Dedifferentiated amniotic fluid mesenchymal stem cell (primary cell): ENCODE data around the gene FRMD4B.
A peak's percentile ranks its signal among the peaks of the same experiment; 100 is the strongest.
"Not testable (repeated sequence)": the region's sequence is repeated elsewhere in the genome, so short reads cannot be mapped to it uniquely, and the experiment has no call there.

Experiments
- DNase-seq: peaks from one replicate; pipeline ENCODE4 v3.0.0-alpha.2; 2016; ENCODE audit errors: extremely low spot score

The FRMD4B gene

GRCh38 chr3:69322512-69322911, 63.4 kb downstream of the FRMD4B start:
- not testable (repeated sequence) for DNase-seq

- DNase-seq: no peak
Observed at GRCh38 chr3:69322158-69322509, 63.8 kb downstream of the FRMD4B start.

DNA sequence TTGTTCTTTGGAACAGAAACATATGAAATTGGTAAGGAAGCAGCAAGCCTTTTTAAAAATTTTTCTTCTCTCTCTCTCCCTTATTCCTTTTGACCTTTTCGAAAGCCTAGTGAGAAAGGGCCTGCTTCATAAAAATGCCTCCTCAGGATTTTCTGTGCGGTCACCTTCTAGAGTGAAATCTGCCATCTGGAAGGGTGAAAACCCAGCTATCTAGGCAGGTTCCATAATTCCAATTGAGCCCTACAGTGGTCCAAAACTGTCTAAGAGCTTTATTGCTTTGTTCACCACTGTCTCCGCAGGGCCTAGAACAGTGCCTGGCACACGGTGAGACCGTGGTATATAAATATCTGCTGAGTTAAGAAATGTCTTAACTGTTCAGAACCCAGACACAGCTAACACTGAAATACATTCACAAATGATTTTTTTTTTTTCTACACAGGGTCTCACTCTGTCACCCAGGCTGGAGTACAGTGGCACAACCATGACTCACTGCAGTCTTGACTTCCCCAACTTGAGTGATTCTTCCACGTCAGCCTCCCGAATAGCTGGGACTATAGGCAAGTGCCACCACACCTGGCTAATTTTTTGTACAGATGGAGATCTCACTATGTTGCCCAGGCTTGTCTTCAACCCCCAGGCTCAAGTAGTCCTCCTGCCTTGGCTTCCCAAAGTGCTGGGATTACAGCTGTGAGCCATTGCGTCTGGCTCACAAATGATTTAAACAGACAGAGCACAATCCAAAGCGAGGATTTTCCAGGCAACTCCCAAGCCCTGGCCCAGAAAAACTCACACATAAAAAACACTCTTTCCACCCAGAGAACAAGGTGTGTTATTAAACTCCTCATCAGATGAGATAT, 64.4 kb downstream of the FRMD4B start:
- DNase-seq: no peak

GRCh38 chr3:69320871-69321271, 65.0 kb downstream of the FRMD4B start:
- no peak for DNase-seq

DNA sequence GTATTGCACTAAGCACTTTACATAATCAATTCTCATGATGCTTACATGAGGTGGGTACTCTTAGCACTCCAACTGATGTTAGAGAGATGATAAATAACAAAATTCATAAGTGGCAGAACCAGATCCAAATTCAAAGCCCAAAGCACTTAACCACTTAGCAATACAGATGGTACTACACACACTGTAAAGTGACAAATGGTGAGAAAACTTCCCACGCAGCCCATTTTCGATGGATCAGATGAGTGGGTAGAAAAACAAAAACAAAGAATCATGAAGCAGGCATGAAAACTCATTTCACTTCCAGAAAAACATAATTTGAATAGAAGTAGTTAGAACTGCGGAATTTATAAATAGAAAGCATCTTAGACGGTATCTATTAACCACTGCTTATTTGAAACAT, 66.2 kb downstream of the FRMD4B start:
- DNase-seq: no peak

DNA sequence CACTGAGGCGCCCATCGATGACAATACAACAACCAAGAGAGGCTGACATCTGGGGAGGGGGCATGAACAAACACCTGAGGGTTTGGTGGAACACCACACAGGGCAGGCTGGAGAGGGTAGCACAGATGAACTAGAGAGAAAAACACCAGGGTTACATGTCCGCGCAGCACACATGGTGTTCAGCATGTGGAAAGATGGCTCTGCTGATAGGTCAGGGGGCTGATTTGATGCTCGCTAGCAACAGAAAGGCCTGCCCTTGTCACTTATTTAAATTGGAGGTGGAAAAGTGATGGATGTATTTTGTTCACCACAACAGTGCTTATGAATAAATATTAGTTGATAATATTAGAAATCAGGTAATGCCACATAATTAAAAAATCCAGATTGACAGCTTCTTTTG, 67.5 kb downstream of the FRMD4B start:
- no peak for DNase-seq

DNA sequence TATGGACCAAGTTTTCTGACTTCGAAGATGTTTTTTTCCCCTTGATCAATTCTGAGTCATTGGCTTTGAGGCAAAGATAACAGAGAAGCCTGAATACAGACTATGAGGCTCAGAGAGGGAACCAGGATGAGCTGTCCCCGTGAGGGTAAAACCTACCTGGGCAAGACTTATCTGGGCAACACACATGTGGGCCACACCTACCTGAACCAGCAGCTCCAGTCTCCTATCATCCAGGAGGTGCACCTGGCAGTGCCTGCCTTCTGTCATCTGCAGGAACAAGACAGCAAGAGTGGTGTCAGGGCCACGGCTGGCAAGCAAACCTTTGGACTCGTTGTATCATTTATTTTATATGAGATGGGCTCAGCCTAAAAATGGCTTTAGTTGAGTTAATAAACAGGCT, 72.6 kb downstream of the FRMD4B start:
- DNase-seq: no peak

- DNase-seq: no peak
Observed at GRCh38 chr3:69309814-69310213, 76.1 kb downstream of the FRMD4B start.

GRCh38 chr3:69306239-69307185, 79.4 kb downstream of the FRMD4B start:
- peak; percentile 79 for DNase-seq

GRCh38 chr3:69305011-69305410, 80.9 kb downstream of the FRMD4B start:
- no peak for DNase-seq

GRCh38 chr3:69304396-69304795, 81.5 kb downstream of the FRMD4B start:
- DNase-seq: no peak

GRCh38 chr3:69300296-69300695, 85.6 kb downstream of the FRMD4B start:
- no peak for DNase-seq

DNA sequence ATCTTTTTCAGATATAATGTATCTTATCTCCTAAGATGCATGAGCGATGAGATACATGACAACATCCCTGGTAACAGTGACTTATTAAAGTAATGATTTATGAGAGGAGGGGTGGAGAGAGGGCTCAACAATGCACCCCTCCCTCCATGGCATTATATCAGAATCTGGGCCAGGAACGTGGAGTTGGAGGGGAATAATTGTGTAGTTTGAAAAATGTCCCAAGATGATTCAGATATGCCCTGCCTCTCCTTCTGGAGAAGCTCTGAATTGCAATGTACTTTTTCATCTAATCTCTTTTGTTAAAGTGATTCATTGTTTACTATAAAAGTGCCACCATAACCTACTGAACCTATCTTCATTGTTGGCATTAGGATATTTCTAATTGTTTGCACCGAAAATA, 86.5 kb downstream of the FRMD4B start:
- DNase-seq: no peak

GRCh38 chr3:69297501-69297900, 88.4 kb downstream of the FRMD4B start:
- DNase-seq: no peak

DNA sequence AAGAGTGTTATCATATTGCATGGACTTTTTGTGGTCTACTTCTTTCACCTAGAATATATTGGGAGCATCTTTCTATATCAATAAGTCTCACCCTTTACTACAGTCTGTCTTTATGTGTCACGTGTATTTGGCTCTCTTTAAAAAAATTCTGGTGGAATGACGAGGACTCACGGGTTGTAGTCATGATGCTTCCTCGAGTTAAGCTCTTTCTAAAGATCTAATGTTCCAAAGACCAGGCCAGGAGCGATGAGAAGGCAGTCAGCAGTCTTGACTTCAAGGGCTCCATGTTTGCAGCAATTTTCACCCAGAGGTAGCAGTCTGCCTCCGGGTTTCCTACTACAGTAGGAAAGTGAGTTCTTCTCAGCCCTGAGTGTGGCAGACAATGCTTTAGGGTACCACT, 88.9 kb downstream of the FRMD4B start:
- no peak for DNase-seq

GRCh38 chr3:69294014-69294766, 91.7 kb downstream of the FRMD4B start:
- peak; percentile 45 for DNase-seq

- no peak for DNase-seq
Observed at GRCh38 chr3:69292959-69293574, 92.8 kb downstream of the FRMD4B start.

- no peak for DNase-seq
Observed at GRCh38 chr3:69292185-69292584, 93.7 kb downstream of the FRMD4B start.

GRCh38 chr3:69290430-69290829, 95.5 kb downstream of the FRMD4B start:
- DNase-seq: no peak

- no peak for DNase-seq
Observed at GRCh38 chr3:69290006-69290405, 95.9 kb downstream of the FRMD4B start.

- no peak for DNase-seq
Observed at GRCh38 chr3:69288161-69288895, 97.6 kb downstream of the FRMD4B start.
